Upper lobe of right lung (tissue), 1 donor: Measurements from ENCODE around the gene DHRS3. TPM values are rescaled to one million over a fixed set of nuclear protein-coding genes. Genes with fewer than 3 reads are reported as not detected.
A peak's percentile ranks its signal among the peaks of the same experiment; 100 is the strongest.

Experiments
- ATAC-seq: fragments of 200-7000 bp; cut with Tn5 transposase; one replicate; pipeline ENCODE4 v1.9.1; 2020; ENCODE audit warnings: mild to moderate bottlenecking, moderate library complexity
- DNase-seq: peaks from one replicate; pipeline ENCODE4 v3.0.0-alpha.2; 2020
- H3K27ac ChIP-seq: fragments of 200-600 bp; one replicate; pipeline ENCODE4 v1.8.0; 2022
- H3K27me3 ChIP-seq: fragments of 200-600 bp; one replicate; pipeline ENCODE4 v1.8.0; 2022; ENCODE audit warnings: mild to moderate bottlenecking
- H3K36me3 ChIP-seq: fragments of 200-600 bp; one replicate; pipeline ENCODE4 v1.8.0; 2022
- H3K4me1 ChIP-seq: fragments of 200-600 bp; one replicate; pipeline ENCODE4 v1.8.0; 2022
- H3K4me3 ChIP-seq: fragments of 200-600 bp; one replicate; pipeline ENCODE4 v1.8.0; 2022; ENCODE audit warnings: mild to moderate bottlenecking
- H3K9me3 ChIP-seq: fragments of 200-600 bp; one replicate; pipeline ENCODE4 v1.8.0; 2022
- intact Hi-C: fragments of 100-400 bp; cut with DNase I; formaldehyde crosslinking; loops from one replicate; pipeline ENCODE4 v1.11.0; 2022
- total RNA-seq: library from RNA; stranded (reverse); fragmentation: NEBNext Ultra II Directional; extraction: Animal tissue kit (Norgen Biotek cat#: 25700); gene quantifications from one replicate; pipeline ENCODE4 v1.2.1, GENCODE V29; 2021
- TF ChIP-seq, protein P1 (sequence below): fragments of 200-600 bp; IDR thresholded peaks from one replicate; pipeline ENCODE4 v1.8.0; 2022; ENCODE audit warnings: antibody characterized with exemption
- donor health status: DM: no; HTN: yes; CAD: no; lungs with severe emphysema.

Gene DHRS3
- total RNA-seq, 1 donor from 2014 or later = 106 TPM

- Histone ChIP-seq H3K4me3 (no peak overlapping the region), H3K4me1 (peaks cover 42% of the 10 kb centered on the region), H3K27me3 (no peaks in the 10 kb centered on the region), H3K27ac (peak overlapping the region; percentile 71), H3K9me3 (no peaks in the 10 kb centered on the region), H3K36me3 (no peaks in the 10 kb centered on the region)
- TF ChIP-seq, protein P1, sequence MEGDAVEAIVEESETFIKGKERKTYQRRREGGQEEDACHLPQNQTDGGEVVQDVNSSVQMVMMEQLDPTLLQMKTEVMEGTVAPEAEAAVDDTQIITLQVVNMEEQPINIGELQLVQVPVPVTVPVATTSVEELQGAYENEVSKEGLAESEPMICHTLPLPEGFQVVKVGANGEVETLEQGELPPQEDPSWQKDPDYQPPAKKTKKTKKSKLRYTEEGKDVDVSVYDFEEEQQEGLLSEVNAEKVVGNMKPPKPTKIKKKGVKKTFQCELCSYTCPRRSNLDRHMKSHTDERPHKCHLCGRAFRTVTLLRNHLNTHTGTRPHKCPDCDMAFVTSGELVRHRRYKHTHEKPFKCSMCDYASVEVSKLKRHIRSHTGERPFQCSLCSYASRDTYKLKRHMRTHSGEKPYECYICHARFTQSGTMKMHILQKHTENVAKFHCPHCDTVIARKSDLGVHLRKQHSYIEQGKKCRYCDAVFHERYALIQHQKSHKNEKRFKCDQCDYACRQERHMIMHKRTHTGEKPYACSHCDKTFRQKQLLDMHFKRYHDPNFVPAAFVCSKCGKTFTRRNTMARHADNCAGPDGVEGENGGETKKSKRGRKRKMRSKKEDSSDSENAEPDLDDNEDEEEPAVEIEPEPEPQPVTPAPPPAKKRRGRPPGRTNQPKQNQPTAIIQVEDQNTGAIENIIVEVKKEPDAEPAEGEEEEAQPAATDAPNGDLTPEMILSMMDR = no peak
- ATAC-seq = no peak
- peak; percentile 56 for DNase-seq
- intact Hi-C loops = no loop called here
These were observed 63.3 kb downstream of the DHRS3 start for GRCh38 chr1:12554521-12555305.

GRCh38 chr1:12553963-12554362, 64.0 kb downstream of the DHRS3 start:
- intact Hi-C loops = no loop called here
- Histone ChIP-seq H3K9me3 (no peaks in the 10 kb centered on the region), H3K27me3 (no peaks in the 10 kb centered on the region), H3K4me1 (peaks cover 50% of the 10 kb centered on the region), H3K4me3 (no peak overlapping the region), H3K27ac (peak overlapping the region; percentile 63), H3K36me3 (no peaks in the 10 kb centered on the region)
- TF ChIP-seq, protein P1 = no peak
- DNase-seq = no peak
- no peak for ATAC-seq

DNA sequence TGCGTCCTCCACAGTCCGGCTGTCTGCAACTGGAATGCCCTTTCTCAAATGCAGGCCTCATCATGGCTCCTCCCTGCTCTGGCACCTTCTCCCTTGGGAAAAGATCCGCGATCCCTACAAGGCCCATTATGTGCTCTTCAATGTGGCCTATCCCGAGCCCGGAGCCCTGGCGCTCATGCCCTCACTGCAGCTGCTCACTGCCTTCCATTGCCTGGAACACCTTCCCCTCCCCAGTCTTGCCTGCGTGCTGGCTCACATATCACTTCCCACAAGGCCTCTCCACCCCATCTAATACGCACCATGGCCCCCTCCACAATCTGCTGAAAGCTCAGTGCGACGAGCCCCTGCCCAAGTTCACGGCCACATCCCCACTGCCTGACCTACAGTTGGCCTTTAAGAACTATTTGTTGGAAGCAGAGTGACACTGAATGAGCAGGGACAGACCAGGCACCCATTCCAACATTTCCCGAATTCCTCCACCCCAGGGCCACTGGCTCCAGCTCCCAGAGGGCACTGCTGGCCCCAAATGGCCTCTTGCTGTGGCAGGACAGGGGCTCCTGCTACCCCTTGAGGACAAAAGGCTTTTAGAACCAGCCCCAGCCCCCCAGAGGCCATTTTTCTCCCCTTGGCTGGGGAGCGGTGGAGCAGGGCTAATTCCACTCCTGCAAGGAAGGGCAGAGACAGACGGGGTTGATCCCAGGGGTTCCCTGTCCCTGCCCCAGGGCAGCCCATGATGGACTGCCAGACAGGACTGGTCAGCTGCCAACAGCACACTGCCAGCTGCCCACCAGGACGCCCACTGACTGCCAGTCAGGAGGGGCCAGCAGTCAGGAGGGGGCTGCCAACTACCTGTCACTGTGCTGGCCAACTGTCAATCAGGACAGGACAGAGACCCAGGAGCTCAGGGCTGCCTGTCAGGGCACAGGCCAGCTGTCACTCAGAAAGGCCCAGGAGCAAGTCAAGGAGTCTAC, 64.8 kb downstream of the DHRS3 start:
- Histone ChIP-seq H3K4me1 (peaks cover 53% of the 10 kb centered on the region), H3K27me3 (no peaks in the 10 kb centered on the region), H3K27ac (peak overlapping the region; percentile 63), H3K36me3 (no peaks in the 10 kb centered on the region), H3K9me3 (no peaks in the 10 kb centered on the region), H3K4me3 (no peak overlapping the region)
- DNase-seq (peak; percentile 58), ATAC-seq (no peak)
- intact Hi-C loops = no loop called here
- TF ChIP-seq, protein P1 = no peak

- no peak overlapping the region for H3K4me3 ChIP-seq
- H3K27ac ChIP-seq = no peak overlapping the region
- no peaks in the 10 kb centered on the region for H3K27me3 ChIP-seq
- no peaks in the 10 kb centered on the region for H3K9me3 ChIP-seq
- ATAC-seq = no peak
- peak; percentile 59 for DNase-seq
- intact Hi-C loops = no loop called here
- H3K4me1 ChIP-seq = peaks cover 45% of the 10 kb centered on the region
- TF ChIP-seq, protein P1 = no peak
- no peaks in the 10 kb centered on the region for H3K36me3 ChIP-seq
These were observed 65.7 kb downstream of the DHRS3 start for GRCh38 chr1:12552111-12552888.

DNA sequence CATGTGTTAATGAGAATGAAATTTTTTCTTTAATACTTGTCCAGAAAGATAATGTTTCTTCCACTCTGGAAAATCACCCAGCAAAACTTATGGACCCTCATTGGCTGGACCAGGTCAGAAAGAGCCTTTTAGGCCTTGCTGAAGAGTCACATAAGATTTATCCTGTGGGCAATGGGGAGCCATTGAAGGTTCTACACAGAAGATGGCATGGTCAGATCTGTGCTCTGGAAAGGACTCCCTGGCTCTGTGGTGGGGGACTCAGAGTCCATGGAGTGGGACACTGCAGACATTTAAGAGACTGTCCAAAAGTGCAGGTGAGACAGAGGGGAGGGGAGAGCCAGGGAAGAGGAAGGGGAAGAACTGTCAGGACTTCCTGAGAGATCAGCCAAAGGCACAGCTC, 66.4 kb downstream of the DHRS3 start:
- no peak overlapping the region for H3K27ac ChIP-seq
- no peaks in the 10 kb centered on the region for H3K27me3 ChIP-seq
- DNase-seq (no peak), ATAC-seq (no peak)
- H3K4me3 ChIP-seq = no peak overlapping the region
- TF ChIP-seq, protein P1 = no peak
- H3K9me3 ChIP-seq = no peaks in the 10 kb centered on the region
- intact Hi-C loops = no loop called here
- no peaks in the 10 kb centered on the region for H3K36me3 ChIP-seq
- H3K4me1 ChIP-seq = peaks cover 38% of the 10 kb centered on the region
